HUES64 (cell line): ENCODE results near the gene RAD52.
"Not testable (repeated sequence)": the region's sequence is repeated elsewhere in the genome, so short reads cannot be mapped to it uniquely, and the experiment has no call there.

ENCODE experiments used
- H3K27ac ChIP-seq: 2 replicates; pipeline ENCODE4 v1.7.0; 2013; ENCODE audit warnings: low read depth, low read length, inconsistent platforms
- H3K27me3 ChIP-seq: 2 replicates; pipeline ENCODE4 v1.6.1; 2013; ENCODE audit warnings: mild to moderate bottlenecking, low read length; ENCODE audit not compliant: insufficient read depth
- H3K36me3 ChIP-seq: 2 replicates; pipeline ENCODE4 v1.6.1; 2013; ENCODE audit warnings: mild to moderate bottlenecking, low read length; ENCODE audit not compliant: insufficient read depth
- H3K4me1 ChIP-seq: 2 replicates; pipeline ENCODE4 v1.6.1; 2013; ENCODE audit warnings: mild to moderate bottlenecking, low read length, moderate library complexity; ENCODE audit not compliant: insufficient read depth
- H3K4me3 ChIP-seq: 2 replicates; pipeline ENCODE4 v1.5.1; 2013; ENCODE audit warnings: mild to moderate bottlenecking, low read length, moderate library complexity
- H3K9ac ChIP-seq: 2 replicates; pipeline ENCODE4 v1.6.1; 2013; ENCODE audit warnings: mild to moderate bottlenecking, low read depth, low read length
- H3K9me3 ChIP-seq: 2 replicates; pipeline ENCODE4 v1.6.1; 2013; ENCODE audit warnings: low read depth, low read length; ENCODE audit not compliant: insufficient read depth
- WGBS: fragments of 150-250, 120-280 bp; methylation state at CpG from one replicate; pipeline ENCODE4 v1.1.7; 2013; ENCODE audit warnings: missing lambda C conversion rate; 5-methylcytosine and 5-hydroxymethylcytosine counted together

Gene RAD52

DNA sequence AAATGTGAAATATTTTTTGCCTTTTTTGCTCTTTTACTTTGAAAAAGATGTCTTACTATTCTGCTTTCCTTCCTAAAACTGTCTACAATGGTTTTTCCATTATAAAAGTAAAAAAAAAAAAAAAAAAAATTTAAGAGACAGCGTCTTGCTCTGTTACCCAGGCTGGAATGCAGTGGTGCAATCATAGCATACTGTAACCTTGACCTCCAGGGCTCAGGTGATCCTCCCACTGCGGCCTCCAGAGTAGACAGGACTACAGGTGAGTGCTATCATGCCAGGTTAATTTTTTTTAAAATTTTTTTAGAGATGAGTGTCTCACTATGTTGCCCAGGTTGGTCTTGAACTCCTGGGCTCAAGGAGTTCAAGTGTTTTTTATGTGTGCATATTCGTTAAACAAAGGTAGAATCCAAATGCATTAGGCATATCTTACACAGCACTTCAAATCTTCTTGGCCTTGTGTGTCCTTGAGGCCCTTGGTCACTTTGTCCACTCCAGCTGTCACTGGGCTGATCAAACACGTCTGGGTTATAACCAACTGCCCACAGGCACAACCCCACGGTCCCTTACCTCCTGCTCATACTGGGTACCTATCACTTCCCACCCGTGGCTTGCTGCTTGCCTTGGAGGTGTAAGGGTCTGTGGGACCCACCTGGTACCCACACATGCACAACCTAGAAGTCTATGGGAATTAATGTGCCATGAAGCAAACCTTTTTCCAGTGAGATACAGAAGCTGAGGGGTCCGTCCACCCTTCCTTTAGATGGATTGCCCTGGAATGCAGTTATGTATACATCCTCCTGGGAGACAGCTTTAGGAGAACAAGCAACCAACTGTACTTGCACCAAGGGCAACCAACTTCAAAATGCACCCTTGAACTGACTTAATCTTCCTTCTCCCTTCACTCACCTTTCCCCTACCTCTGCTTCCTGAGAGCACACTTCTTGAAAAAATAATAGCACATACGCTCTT is 12.8 kb downstream of the RAD52 start:
- Histone ChIP-seq H3K36me3 (peaks cover 39% of the 10 kb centered on the region), H3K27ac (no peak overlapping the region)
- 96% methylated on average over 8 of the region's 8 CpGs for WGBS

DNA sequence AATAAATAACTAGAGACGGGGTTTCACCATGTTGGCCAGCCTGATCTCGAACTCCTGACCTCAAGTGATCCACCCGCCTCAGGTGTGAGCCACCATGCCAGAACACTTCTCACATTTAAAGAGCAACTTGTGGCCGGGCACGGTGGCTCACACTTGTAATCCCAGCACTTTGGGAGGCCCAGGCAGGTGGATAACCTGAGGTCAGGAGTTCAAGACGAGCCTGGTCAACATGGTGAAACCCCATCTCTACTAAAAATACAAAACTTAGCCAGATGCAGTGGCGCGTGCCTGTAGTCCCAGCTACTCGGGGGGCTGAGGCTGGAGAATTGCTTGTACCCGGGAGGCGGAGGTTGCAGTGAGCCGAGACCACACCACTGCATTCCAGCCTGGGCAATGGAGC is 13.6 kb downstream of the RAD52 start:
- H3K9me3 ChIP-seq, H3K4me3 ChIP-seq, H3K27ac ChIP-seq, H3K4me1 ChIP-seq, H3K9ac ChIP-seq, H3K27me3 ChIP-seq: not testable (repeated sequence)
- peaks cover 44% of the 10 kb centered on the region for H3K36me3 ChIP-seq
- 96% methylated on average over 12 of the region's 12 CpGs for WGBS

More for the DNA sequence above, 12.8 kb downstream of the RAD52 start:
- no peak overlapping the region for H3K4me3 ChIP-seq
- H3K27me3 ChIP-seq: no peaks in the 10 kb centered on the region
- H3K9me3 ChIP-seq: no peaks in the 10 kb centered on the region
- H3K4me1 ChIP-seq: no peaks in the 10 kb centered on the region
- no peak overlapping the region for H3K9ac ChIP-seq

DNA sequence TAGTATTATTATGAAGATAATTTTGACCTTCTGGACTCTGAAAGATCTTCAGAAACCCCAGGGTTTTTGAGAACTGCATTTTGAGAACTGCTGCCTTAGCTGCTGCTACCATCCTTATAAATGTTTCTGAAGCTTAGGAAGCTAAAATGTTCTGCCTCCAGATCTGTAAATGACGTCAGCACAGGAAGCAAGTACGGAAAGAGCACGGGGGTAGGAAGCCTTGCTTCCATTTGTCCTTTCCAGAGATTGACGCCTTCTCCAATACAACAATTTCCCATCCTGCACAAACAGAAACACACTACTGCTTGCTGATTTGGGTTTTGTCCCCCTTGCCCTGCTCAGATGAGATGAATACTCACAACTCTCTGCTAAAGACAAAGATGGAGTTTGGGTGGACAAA is 17.9 kb downstream of the RAD52 start:
- Histone ChIP-seq H3K36me3 (peaks cover 62% of the 10 kb centered on the region), H3K27ac (no peak overlapping the region), H3K4me3 (no peak overlapping the region), H3K9me3 (no peaks in the 10 kb centered on the region), H3K27me3 (no peaks in the 10 kb centered on the region), H3K9ac (no peak overlapping the region), H3K4me1 (no peaks in the 10 kb centered on the region)
- WGBS: 91% methylated on average over 4 of the region's 4 CpGs

DNA sequence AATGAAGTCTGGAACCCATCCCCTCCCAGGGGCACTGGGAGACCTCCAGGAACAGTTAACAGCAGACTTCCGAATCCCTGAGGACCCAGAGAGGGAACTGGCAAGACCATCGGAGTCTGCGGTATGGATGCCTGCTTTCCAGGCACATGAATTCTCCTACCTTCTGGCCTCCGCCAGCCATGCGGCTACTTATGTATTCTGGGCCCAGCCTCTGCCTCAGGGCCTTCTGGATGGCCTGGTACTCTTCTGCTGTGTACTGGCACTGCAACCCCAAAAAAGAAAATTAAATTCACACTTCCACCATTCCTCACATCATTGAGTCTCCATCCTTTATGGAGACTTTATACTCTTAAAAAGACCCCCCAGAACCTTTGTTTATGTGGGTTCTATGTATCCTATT is 18.4 kb downstream of the RAD52 start:
- Histone ChIP-seq H3K4me3 (no peak overlapping the region), H3K4me1 (no peaks in the 10 kb centered on the region), H3K9me3 (no peaks in the 10 kb centered on the region), H3K36me3 (peaks cover 65% of the 10 kb centered on the region), H3K9ac (no peak overlapping the region), H3K27me3 (no peaks in the 10 kb centered on the region), H3K27ac (no peak overlapping the region)
- 96% methylated on average over 5 of the region's 5 CpGs for WGBS

DNA sequence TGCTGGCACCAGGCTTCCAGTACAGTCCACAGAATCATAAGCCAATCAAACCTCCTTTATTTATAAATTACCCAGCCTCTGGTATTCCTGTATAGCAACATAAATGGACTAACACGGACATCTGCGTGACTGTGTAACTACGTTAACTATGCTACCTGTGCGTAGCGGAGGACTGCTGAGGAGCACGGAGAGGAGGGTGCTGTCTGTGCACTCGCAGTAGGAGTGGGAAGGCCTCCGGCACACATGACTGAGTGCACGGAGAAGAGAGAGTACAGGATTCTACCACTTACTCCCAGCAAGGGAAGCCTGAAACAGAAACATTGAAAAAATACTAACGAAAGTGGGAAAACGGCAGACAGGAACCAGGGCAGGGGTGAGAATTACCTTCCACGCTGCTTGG is 22.9 kb downstream of the RAD52 start:
- Histone ChIP-seq H3K27me3 (no peaks in the 10 kb centered on the region), H3K36me3 (peaks cover 85% of the 10 kb centered on the region), H3K4me1 (no peaks in the 10 kb centered on the region), H3K27ac (no peak overlapping the region), H3K4me3 (no peak overlapping the region), H3K9ac (no peak overlapping the region), H3K9me3 (no peaks in the 10 kb centered on the region)
- WGBS: 87% methylated on average over 12 of the region's 12 CpGs

DNA sequence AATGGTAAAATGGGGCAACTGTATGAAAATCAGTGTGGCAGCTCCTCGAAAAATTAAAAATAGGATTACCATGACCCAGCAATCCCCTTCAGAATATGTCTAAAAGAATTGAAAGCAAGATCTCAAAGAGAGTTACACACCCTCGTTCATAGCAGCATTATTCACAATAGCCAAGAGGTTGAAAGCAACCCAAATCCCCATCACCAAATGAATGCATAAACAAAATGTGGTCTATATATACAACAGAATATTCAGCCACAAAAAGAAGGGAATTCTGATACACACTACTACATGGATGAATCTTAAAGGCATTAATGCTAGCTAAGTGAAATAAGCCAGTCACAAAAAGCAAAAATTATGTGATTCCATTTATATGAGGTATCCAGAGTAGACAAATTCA is 27.2 kb downstream of the RAD52 start:
- 84% methylated on average over 2 of the region's 2 CpGs for WGBS
- Histone ChIP-seq H3K9me3 (no peaks in the 10 kb centered on the region), H3K36me3 (peaks cover 72% of the 10 kb centered on the region), H3K4me1 (no peaks in the 10 kb centered on the region), H3K9ac (no peak overlapping the region), H3K27ac (no peak overlapping the region), H3K27me3 (no peaks in the 10 kb centered on the region), H3K4me3 (no peak overlapping the region)

DNA sequence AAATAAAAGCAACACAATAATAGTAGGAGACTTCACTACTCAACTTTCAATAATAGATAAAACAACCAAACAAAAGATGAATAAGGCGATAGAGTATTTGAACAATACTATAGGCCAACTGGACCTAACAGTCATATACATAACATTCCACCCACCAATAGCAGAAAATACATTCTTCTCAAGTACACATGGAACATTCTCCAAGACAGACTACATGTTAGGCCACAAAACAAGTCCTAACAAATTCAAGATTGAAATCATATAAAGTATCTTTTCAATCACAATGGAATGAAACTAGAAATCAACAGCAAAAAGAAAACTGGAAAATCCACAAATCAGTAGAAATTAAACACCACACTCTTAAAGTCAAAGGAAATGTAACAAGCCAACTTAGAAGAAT is 28.8 kb downstream of the RAD52 start:
- H3K27me3 ChIP-seq: no peaks in the 10 kb centered on the region
- no peak overlapping the region for H3K9ac ChIP-seq
- no peaks in the 10 kb centered on the region for H3K4me1 ChIP-seq
- H3K27ac ChIP-seq: no peak overlapping the region
- WGBS: 97% methylated on average over 1 of the region's 1 CpG
- no peak overlapping the region for H3K4me3 ChIP-seq
- no peaks in the 10 kb centered on the region for H3K9me3 ChIP-seq
- peaks cover 72% of the 10 kb centered on the region for H3K36me3 ChIP-seq

DNA sequence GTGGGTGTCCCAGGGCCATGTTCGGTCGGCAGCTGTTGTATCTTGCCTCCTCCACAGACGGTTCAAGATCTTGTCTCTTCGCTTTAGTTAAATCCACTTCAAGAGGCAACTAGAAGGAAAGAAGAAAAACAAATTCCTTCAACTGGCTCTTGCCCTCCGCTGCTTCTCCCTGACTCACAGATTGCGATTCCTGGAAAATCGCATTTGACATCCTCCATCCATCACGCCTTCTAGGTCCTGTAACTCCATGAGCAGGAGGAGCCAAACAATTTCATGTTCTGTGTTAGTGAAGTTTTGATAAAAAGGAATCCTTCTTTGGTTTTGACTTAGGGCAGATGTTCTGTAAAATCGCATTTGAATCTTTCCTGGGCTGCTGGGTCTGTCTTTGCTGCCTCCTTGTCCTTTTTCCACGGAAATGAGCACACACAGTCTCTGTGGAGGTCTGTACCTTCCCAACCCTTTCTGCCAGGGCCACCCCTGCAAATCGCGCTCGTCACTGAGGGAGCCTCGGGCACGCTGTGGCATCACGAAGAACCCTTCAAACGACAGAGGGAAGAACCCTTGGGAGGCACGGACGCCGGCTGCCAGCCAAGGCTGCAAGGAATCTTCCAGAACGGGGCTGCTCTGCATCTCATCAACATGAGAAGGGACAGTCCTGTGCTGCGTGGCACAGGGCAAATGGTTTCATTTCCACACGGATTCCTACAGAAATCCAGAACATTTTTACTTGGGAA is 32.6 kb downstream of the RAD52 start:
- 95% methylated on average over 23 of the region's 23 CpGs for WGBS
- no peaks in the 10 kb centered on the region for H3K9me3 ChIP-seq
- peaks cover 83% of the 10 kb centered on the region for H3K36me3 ChIP-seq
- no peak overlapping the region for H3K9ac ChIP-seq
- H3K27me3 ChIP-seq: no peaks in the 10 kb centered on the region
- H3K27ac ChIP-seq: peak overlapping the region; percentile 24; the same call in 1 of the 2 replicates
- 0 out of 2 replicates have a peak, but pooled peaks cover 5% of the 10 kb centered on the region for H3K4me1 ChIP-seq
- no peak overlapping the region for H3K4me3 ChIP-seq

DNA sequence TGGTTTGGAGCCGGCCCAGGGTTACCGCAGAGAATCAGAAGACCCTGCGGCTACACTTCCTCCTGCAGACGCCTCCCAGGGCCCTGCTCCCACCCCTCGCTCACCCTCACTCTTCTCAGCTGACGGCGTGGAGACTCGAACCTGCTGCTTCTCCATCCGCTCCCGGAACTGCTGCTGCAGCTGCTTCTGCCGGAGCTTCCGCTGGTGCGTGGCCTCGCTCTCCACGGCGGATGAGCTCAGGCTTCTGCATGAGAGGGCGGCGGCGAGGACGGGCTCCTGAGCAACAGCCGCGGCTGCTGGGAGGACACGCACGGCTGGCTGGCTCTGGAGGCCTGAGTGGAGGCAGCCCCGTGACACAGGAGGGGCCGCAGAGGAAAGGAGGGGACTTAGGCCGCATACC is 33.3 kb downstream of the RAD52 start:
- no peak overlapping the region for H3K27ac ChIP-seq
- peaks cover 86% of the 10 kb centered on the region for H3K36me3 ChIP-seq
- 0 out of 2 replicates have a peak, but pooled peaks cover 5% of the 10 kb centered on the region for H3K4me1 ChIP-seq
- H3K27me3 ChIP-seq: no peaks in the 10 kb centered on the region
- no peaks in the 10 kb centered on the region for H3K9me3 ChIP-seq
- no peak overlapping the region for H3K9ac ChIP-seq
- WGBS: 94% methylated on average over 27 of the region's 27 CpGs
- H3K4me3 ChIP-seq: no peak overlapping the region

DNA sequence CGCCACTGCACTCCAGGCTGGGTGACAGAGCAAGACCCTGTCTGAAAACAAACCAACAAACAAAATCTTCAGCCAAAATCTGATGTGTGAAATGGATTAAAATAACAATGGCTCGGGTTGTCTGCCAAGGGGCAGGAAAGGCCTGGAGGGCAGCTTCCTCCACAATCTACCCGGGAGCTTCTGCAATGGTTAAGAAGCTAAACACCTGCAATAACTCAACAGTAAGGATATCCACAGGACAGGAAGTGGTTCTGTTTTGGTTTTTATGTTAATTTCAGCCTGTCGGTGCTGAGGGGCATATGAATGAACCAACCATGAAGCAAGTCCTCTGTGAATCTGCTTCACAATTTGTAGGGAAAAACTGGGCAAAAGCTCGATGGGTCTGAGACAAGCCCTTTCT is 34.4 kb downstream of the RAD52 start:
- 0 out of 2 replicates have a peak, but pooled peaks cover 5% of the 10 kb centered on the region for H3K4me1 ChIP-seq
- H3K27ac ChIP-seq: peak overlapping the region; percentile 13; the same call in 1 of the 2 replicates
- H3K4me3 ChIP-seq: no peak overlapping the region
- H3K9ac ChIP-seq: no peak overlapping the region
- WGBS: 71% methylated on average over 4 of the region's 5 CpGs
- peaks cover 88% of the 10 kb centered on the region for H3K36me3 ChIP-seq
- no peaks in the 10 kb centered on the region for H3K9me3 ChIP-seq
- H3K27me3 ChIP-seq: no peaks in the 10 kb centered on the region
